GM23338 (cell line): ENCODE measurements around the gene COMMD3. TPM values are rescaled to one million over a fixed set of nuclear protein-coding genes. Genes with fewer than 3 reads are reported as not detected.
A peak's percentile ranks its signal among the peaks of the same experiment; 100 is the strongest.

Experiments
- ATAC-seq: fragments of 200-7000 bp; cut with Tn5 transposase; 3 replicates; pipeline ENCODE4 v1.9.1; 2020
- DNase-seq: peaks from one replicate; pipeline ENCODE4 v3.0.0-alpha.2; 2015; ENCODE audit warnings: low spot score
- H2AFZ ChIP-seq: fragments of 200-600 bp; sonication (generic); 2 replicates; pipeline ENCODE4 v1.8.0; 2016; ENCODE audit warnings: antibody characterized with exemption, mild to moderate bottlenecking, moderate library complexity
- H3F3A ChIP-seq: fragments of 200-600 bp; sonication (generic); replicated peaks from 2 replicates; pipeline ENCODE4 v1.8.0; 2017; ENCODE audit warnings: antibody characterized with exemption, mixed run types, low read depth
- H3K27ac ChIP-seq: fragments of 200-600 bp; sonication (generic); 2 replicates; pipeline ENCODE4 v1.6.1; 2016; ENCODE audit warnings: low read depth
- H3K27me3 ChIP-seq: fragments of 200-600 bp; sonication (generic); 2 replicates; pipeline ENCODE4 v1.8.0; 2016; ENCODE audit warnings: mild to moderate bottlenecking, mixed run types, moderate library complexity; ENCODE audit not compliant: insufficient read depth
- H3K36me3 ChIP-seq: fragments of 200-600 bp; sonication (generic); 2 replicates; pipeline ENCODE4 v1.8.0; 2016; ENCODE audit warnings: mild to moderate bottlenecking; ENCODE audit not compliant: insufficient read depth
- H3K4me1 ChIP-seq: fragments of 200-600 bp; sonication (generic); 2 replicates; pipeline ENCODE4 v1.8.0; 2016; ENCODE audit warnings: mild to moderate bottlenecking, moderate library complexity; ENCODE audit not compliant: insufficient read depth
- H3K4me2 ChIP-seq: fragments of 200-600 bp; sonication (generic); 2 replicates; pipeline ENCODE4 v1.7.1; 2017; ENCODE audit warnings: mixed run types
- H3K4me3 ChIP-seq: fragments of 200-600 bp; sonication (generic); 2 replicates; pipeline ENCODE4 v1.6.1; 2016; ENCODE audit warnings: mixed run types
- H3K79me2 ChIP-seq: fragments of 200-600 bp; sonication (generic); replicated peaks from 2 replicates; pipeline ENCODE4 v1.8.0; 2017; ENCODE audit warnings: mild to moderate bottlenecking; ENCODE audit not compliant: insufficient read depth
- H3K9me2 ChIP-seq: fragments of 200-600 bp; sonication (generic); 2 replicates; pipeline ENCODE4 v1.8.0; 2017; ENCODE audit not compliant: insufficient read depth
- H4K20me1 ChIP-seq: fragments of 200-600 bp; sonication (generic); replicated peaks from 2 replicates; pipeline ENCODE4 v1.8.0; 2017; ENCODE audit warnings: mild to moderate bottlenecking; ENCODE audit not compliant: insufficient read depth
- H3K27ac Mint-ChIP-seq: 2 replicates; pipeline ENCODE4 v1.8.0; 2020; ENCODE audit warnings: inconsistent platforms, mild to moderate bottlenecking, moderate library complexity, mixed read lengths
- H3K27me3 Mint-ChIP-seq: 3 replicates; pipeline ENCODE4 v1.8.0; 2022; ENCODE audit warnings: low read depth, mild to moderate bottlenecking, moderate library complexity, mixed read lengths, inconsistent platforms; ENCODE audit not compliant: insufficient read depth, poor library complexity
- H3K36me3 Mint-ChIP-seq: 3 replicates; pipeline ENCODE4 v1.8.0; 2021; ENCODE audit warnings: low read depth, mild to moderate bottlenecking, inconsistent platforms, moderate library complexity, mixed read lengths
- H3K4me1 Mint-ChIP-seq: 3 replicates; pipeline ENCODE4 v1.8.0; 2020; ENCODE audit warnings: mild to moderate bottlenecking, inconsistent platforms, mixed read lengths
- H3K4me3 Mint-ChIP-seq: 3 replicates; pipeline ENCODE4 v1.8.0; 2021; ENCODE audit warnings: moderate library complexity, mild to moderate bottlenecking, inconsistent platforms, mixed read lengths
- H3K9me3 Mint-ChIP-seq: 3 replicates; pipeline ENCODE4 v1.8.0; 2020; ENCODE audit warnings: moderate library complexity, mild to moderate bottlenecking, inconsistent platforms, mixed read lengths
- CREB1 ChIP-seq: fragments of 250-450 bp; sonication (Bioruptor Pico); IDR thresholded peaks from 2 replicates; pipeline ENCODE4 v1.5.0; 2020; ENCODE audit warnings: low read depth, mild to moderate bottlenecking, moderate library complexity
- CTCF ChIP-seq, 2 experiments: fragments of 200-600 bp in 1 of 2; sonication (generic) in 1 of 2; conservative IDR thresholded peaks; 2 replicates each; pipeline versions ENCODE4 v1.5.1 to v1.6.1; 2016 to 2017; ENCODE audit warnings: antibody characterized with exemption in 2 of 2, low read depth in 2 of 2, mild to moderate bottlenecking in 2 of 2, moderate library complexity in 1 of 2
- ETS1 ChIP-seq: IDR thresholded peaks from 2 replicates; pipeline ENCODE4 v1.6.1; 2016; ENCODE audit warnings: antibody characterized with exemption
- EZH2 ChIP-seq: fragments of 200-600 bp; sonication (generic); IDR thresholded peaks from one replicate; pipeline ENCODE4 v1.8.0; 2017; ENCODE audit warnings: antibody characterized with exemption, mild to moderate bottlenecking, low read depth; ENCODE audit not compliant: unreplicated experiment
- ZNF114 ChIP-seq: fragments of 250-450 bp; sonication (Bioruptor Pico); IDR thresholded peaks from 2 replicates; pipeline ENCODE4 v1.5.0; 2020; ENCODE audit warnings: mild to moderate bottlenecking, moderate library complexity
- polyA plus RNA-seq: library from polyadenylated mRNA; unstranded; fragments of >200 nt; fragmentation: Nextera tagmentation; extraction: Ambion mirVana; gene quantifications from 2 replicates; pipeline ENCODE4 v1.2.1, GENCODE V29; 2016
- total RNA-seq: library from RNA; depleted of rRNA; stranded (reverse); fragments of >200 nt; shearing (Covaris generic); gene quantifications from 2 replicates; pipeline ENCODE4 v1.2.3, GENCODE V29; 2014

The COMMD3 gene
- total and polyA plus RNA-seq, 2 experiments from 2014 or later: 1.1 to 5.2 TPM

GRCh38 chr10:22345301-22346095 is 29.3 kb downstream of the COMMD3 start, which contains the start of gene SPAG6:
Gene SPAG6 (plus strand): TSS chr10:22345496. CDS start chr10:22345612, 116 bp downstream.
- Histone ChIP-seq H3K4me3 (peak within 1 kb of the TSS; percentile 57), H3F3A (peaks cover 16% of the 10 kb centered on the region), H4K20me1 (peaks cover 7% of the 10 kb centered on the region), H2AFZ (peak within 1 kb of the TSS; percentile 74; the same call in 1 of the 2 replicates), H3K4me2 (peak within 1 kb of the TSS; percentile 83), H3K27me3 (peaks cover 92% of the 10 kb centered on the region), H3K36me3 (no peaks in the 10 kb centered on the region), H3K27ac (no peak within 1 kb of the TSS), H3K4me1 (peaks cover 14% of the 10 kb centered on the region), H3K79me2 (no peaks in the 10 kb centered on the region), H3K9me2 (no peaks in the 10 kb centered on the region)
- TF ChIP-seq ETS1: no peak
- peak in 1 of 2 experiments; percentile 12; a peak in 1 of 4 replicates for TF ChIP-seq CTCF (conservative IDR thresholded peaks at IDR 0.05; ENCODE audit: low read depth in 2 of 2)
- peak; percentile 98 for TF ChIP-seq CREB1 (CRISPR knock-in tag)
- Mint-ChIP-seq H3K4me1 (peaks cover 7% of the 10 kb centered on the region), H3K27ac (no peak within 1 kb of the TSS), H3K27me3 (peaks cover 78% of the 10 kb centered on the region), H3K36me3 (no peaks in the 10 kb centered on the region), H3K9me3 (no peaks in the 10 kb centered on the region), H3K4me3 (peak within 1 kb of the TSS; percentile 77)
- peak; percentile 76 for ATAC-seq
- DNase-seq: peak; percentile 86

- Mint-ChIP-seq H3K4me1 (peaks cover 7% of the 10 kb centered on the region), H3K9me3 (no peaks in the 10 kb centered on the region), H3K27ac (no peak overlapping the region), H3K27me3 (peaks cover 74% of the 10 kb centered on the region), H3K4me3 (peak overlapping the region; percentile 77), H3K36me3 (no peaks in the 10 kb centered on the region)
- TF ChIP-seq ZNF114 (CRISPR knock-in tag) (no peak), EZH2 (peak; percentile 87)
- Histone ChIP-seq H3F3A (peaks cover 16% of the 10 kb centered on the region), H3K36me3 (no peaks in the 10 kb centered on the region), H3K79me2 (no peaks in the 10 kb centered on the region), H3K4me2 (peak overlapping the region; percentile 83), H3K4me1 (peaks cover 14% of the 10 kb centered on the region), H4K20me1 (peaks cover 7% of the 10 kb centered on the region), H3K27ac (no peak overlapping the region), H3K4me3 (peak overlapping the region; percentile 57), H3K27me3 (peaks cover 85% of the 10 kb centered on the region), H3K9me2 (no peaks in the 10 kb centered on the region), H2AFZ (peak overlapping the region; percentile 74; the same call in 1 of the 2 replicates)
- ATAC-seq (no peak), DNase-seq (peak; percentile 32)
Measured at GRCh38 chr10:22346096-22346661, 30.0 kb downstream of the COMMD3 start.
